Camera-type eye (tissue), 1 donor: Measurements from ENCODE around the gene IQCF2. TPM values are rescaled to one million over a fixed set of nuclear protein-coding genes. Genes with fewer than 3 reads are reported as not detected.

Source experiments
- total RNA-seq: library from RNA; depleted of rRNA; stranded (reverse); fragments of >200 nt; gene quantifications from one replicate; pipeline ENCODE4 v1.2.3, GENCODE V29; 2014

Gene IQCF2
- not detected for total RNA-seq

DNA sequence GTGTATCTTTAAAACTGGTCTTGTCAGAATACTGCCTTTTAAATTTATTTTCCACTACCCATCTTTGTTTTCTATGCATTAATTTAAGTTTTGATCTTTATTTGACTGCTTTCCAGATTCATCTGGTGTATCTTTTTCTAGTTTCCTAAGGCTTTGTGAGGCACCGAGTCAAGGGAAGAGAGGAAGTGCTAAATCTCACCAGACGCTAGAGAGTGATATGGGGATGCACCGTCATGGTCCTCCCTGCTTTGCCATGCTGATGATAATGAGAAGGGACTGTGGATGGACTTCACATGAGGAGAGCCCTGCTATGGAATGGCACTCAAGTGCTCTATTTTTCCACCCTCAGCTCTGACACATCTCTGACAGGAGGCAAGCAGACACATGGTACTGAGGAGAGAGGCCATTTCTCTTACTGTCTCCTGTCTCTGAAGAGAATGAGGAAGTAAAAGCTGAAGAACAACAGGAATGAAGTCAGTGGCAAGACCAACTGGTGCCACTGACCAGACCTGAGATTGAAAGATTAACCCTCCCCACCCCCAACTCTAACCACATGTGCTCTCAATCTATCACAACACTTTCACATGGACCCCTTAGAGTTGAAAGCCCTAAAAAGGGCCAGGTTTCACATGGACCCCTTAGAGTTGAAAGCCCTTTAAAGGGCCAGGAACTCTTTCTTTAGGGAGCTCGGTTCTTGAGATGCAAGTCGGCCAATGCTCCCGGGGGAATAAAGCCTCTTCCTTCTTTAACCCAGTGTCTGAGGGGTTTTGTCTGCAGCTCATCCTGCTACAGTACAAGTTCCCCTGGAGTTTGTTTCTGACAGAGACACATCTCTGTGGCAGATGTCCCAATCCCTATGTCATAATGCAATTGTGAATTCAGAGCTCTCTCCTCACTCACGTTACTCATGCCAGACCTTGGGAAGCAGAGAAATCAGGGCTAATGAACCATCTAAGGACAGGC is at the start of gene IQCF2:
Gene IQCF2, plus strand, starts transcription at position 913 of the 963 bp plus-strand sequence. CDS start 52 bp downstream, outside the sequence.

DNA sequence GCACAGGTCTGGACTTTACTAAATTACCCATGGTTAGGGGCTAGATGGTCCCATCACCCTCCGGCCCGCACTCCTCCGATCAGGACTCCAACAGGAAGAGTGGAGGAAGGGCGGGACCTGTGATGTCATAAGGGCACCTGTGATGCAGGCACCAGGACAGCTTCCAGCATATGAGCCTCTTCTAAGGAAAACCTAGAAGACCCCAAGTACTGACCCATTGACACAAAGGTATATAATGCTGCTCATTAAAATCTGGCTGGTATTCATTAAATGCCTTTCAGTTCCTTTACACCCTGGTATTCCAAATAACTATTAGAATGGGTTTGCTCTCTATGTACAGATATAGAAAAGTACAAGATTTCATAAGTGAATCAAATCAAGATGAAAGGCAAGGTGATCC is 14.1 kb downstream of the IQCF2 start, which contains the start of gene IQCF5:
Gene IQCF5, minus strand, starts transcription at position 101 of the 400 bp plus-strand sequence. Its CDS starts 70 bp downstream, at position 31.

Other genes with a start within 250 kb of the IQCF2 start
- gene TEX264, start 190.4 kb upstream of the IQCF2 start, total RNA-seq = 35.4 TPM
- 5.4 TPM for gene GRM2, start 154.5 kb upstream of the IQCF2 start, total RNA-seq
- gene IQCF6, start 82.4 kb upstream of the IQCF2 start, total RNA-seq = not detected
- gene IQCF5, start 14.0 kb downstream of the IQCF2 start, total RNA-seq = not detected
- gene IQCF1, start 41.7 kb downstream of the IQCF2 start, total RNA-seq = not detected
- gene RRP9, start 80.3 kb downstream of the IQCF2 start, total RNA-seq = 14.9 TPM
- 10.3 TPM for gene PARP3, start 80.7 kb downstream of the IQCF2 start, total RNA-seq
- gene GPR62, start 93.8 kb downstream of the IQCF2 start, total RNA-seq = 0.27 TPM
- 1,108 TPM for gene PCBP4, start 105.8 kb downstream of the IQCF2 start, total RNA-seq
- 24.1 TPM for gene ABHD14B, start 112.4 kb downstream of the IQCF2 start, total RNA-seq
- 35.5 TPM for gene ABHD14A, start 113.4 kb downstream of the IQCF2 start, total RNA-seq
- 10.7 TPM for gene ACY1, start 121.9 kb downstream of the IQCF2 start, total RNA-seq
- gene RPL29, start 134.3 kb downstream of the IQCF2 start, total RNA-seq = 573 TPM
- 8.1 TPM for gene DUSP7, start 195.0 kb downstream of the IQCF2 start, total RNA-seq